Fibroblast of peridontal ligament (primary cell): ENCODE data around the gene PROCA1.
"Not testable (repeated sequence)": the region's sequence is repeated elsewhere in the genome, so short reads cannot be mapped to it uniquely, and the experiment has no call there.

Experiments used
- DNase-seq: peaks from one replicate; pipeline ENCODE4 v3.0.0-alpha.2; 2010; ENCODE audit errors: extremely low read depth

Gene PROCA1

GRCh38 chr17:28669918-28670317, 41.8 kb downstream of the PROCA1 start:
- no peak for DNase-seq

DNA sequence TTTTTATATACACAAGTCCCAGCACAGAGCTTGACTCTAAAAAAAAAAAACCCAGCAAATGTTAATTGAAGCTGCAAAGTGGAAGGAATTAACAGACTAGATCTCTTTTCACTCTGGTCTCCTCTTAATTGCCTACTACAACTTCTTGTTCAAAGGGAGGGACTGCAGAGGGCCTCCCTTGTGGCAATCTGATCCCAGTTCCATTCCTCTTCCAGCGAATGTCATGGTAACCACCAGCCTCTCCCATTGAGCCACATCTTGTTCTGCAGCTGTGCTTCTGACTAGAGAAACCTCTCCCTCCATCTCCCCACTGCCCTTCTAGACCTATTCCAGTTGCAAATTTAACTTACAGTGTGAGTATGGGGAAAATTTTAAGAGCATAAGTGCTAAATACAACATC, 43.8 kb downstream of the PROCA1 start:
- DNase-seq: peak; percentile 20

- no peak for DNase-seq
These were observed 45.7 kb downstream of the PROCA1 start for GRCh38 chr17:28665994-28666393.

DNA sequence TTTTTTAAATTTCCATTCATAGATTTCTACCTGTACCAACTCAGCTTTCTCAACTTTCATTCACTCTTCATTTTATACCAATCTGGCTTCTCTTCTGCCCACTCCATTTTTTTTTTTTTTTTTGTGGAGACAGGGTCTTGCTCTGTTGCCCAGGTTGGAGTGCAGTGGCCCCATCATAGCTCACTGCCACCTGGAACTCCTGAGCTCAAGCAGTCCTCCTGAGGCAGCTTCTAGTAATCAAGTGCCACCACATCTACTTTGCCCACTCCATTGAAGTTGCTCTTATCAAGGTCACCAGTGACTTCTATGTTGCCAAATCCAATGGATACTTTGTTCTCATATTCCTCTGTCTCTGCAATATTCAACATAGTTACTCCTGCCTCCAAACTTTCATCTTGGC, 48.0 kb downstream of the PROCA1 start:
- DNase-seq: no peak

GRCh38 chr17:28662527-28662829, 49.2 kb downstream of the PROCA1 start:
- DNase-seq: no peak

- peak; percentile 85 for DNase-seq
These were observed 49.8 kb downstream of the PROCA1 start, which contains the start of the genes SDF2 and SUPT6H for GRCh38 chr17:28661635-28662526. Gene SDF2 (minus strand): TSS chr17:28661906. CDS start chr17:28661876, 30 bp downstream. Gene SUPT6H (plus strand): TSS chr17:28662205. CDS start chr17:28673402, 11,197 bp downstream.

DNA sequence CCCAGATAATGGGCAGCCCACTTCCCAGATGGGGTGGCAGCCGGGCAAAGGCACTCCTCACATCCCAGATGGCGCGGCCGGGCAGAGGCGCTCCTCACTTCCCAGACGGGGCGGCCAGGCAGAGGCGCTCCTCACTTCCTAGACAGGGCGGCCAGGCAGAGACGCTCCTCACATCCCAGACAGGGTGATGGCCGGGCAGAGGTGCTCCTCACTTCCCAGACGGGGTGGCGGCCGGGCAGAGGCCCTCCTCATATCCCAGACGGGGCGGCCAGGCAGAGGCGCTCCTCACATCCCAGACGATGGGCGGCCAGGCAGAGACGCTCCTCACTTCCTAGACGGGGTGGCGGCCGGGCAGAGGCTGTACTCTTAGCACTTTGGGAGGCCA, 52.2 kb downstream of the PROCA1 start:
- not testable (repeated sequence) for DNase-seq

DNA sequence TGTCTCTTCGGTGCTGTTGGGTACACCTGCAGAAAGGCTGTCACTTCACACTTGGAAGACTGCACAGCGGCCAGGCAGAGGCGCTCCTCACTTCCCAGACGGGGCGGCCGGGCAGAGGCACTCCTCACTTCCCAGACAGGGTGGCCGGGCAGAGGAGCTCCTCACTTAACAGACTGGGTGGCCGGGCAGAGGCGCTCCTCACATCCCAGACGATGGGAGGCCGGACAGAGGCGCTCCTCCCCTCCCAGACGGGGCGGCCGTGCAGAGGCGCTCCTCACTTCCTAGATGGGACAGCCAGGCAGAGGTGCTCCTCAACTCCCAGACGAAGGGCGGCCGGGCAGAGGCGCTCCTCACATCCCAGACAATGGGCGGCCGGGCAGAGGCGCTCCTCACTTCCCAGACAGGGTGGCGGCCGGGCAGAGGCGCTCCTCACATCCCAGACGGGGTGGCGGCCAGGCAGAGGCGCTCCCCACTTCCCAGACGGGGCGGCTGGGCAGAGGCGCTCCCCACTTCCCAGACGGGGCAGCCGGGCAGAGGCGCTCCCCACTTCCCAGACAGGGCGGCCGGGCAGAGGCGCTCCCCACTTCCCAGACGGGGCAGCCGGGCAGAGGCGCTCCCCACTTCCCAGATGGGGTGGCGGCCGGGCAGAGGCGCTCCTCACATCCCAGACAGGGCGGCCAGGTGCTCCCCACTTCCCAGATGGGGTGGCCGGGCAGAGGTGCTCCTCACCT, 52.8 kb downstream of the PROCA1 start:
- DNase-seq: not testable (repeated sequence)

DNA sequence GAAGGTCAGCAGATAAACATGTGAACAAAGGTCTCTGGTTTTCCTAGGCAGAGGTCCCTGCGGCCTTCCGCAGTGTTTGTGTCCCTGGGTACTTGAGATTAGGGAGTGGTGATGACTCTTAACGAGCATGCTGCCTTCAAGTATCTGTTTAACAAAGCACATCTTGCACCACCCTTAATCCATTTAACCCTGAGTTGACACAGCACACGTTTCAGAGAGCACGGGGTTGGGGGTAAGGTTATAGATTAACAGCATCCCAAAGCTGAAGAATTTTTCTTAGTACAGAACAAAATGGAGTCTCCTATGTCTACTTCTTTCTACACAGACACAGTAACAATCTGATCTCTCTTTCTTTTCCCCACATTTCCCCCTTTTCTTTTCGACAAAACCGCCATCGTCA, 53.3 kb downstream of the PROCA1 start:
- not testable (repeated sequence) for DNase-seq

DNA sequence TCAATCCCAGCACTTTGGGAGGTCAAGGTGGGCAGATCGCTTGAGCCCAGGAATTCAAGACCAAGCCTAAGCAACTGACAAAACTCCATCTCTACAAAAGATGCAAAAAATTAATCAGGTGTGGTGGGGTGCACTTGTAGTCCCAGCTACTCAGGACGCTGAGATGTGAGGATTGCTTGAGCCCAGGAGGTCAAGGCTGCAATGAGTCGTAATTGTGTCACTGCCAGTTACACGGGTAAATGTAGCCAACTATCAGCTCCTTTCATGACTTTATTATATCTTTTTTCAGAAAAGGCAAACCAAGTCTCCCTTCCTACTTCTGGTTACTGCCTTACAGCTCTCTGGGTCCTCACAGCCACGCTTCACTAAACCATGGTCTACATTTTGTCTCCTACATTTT, 53.9 kb downstream of the PROCA1 start:
- DNase-seq: peak; percentile 6

DNA sequence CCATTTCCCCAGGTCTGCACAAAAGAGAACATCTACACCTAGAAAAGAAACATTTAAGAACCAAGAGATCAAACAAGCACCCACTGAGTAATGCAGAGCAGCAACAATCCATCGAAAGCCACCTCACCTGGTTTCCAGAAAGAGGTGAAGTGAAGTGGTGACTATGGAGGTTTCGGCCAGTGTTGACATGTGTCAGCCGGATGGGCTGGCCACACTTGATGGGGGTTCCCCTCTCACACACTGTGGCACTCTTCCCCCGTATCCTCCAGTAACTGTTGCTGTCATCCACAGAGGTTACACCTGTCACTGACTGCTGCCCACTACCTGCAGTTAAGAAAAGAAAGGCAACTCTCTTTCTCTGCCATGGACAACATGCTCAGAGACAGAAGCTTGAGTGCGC, 56.5 kb downstream of the PROCA1 start:
- no peak for DNase-seq
